ENCODE data around the gene RBMS1. TPM values are rescaled to one million over a fixed set of nuclear protein-coding genes. Genes with fewer than 3 reads are reported as not detected.

The RBMS1 gene
- total and polyA plus RNA-seq, 2 of the 13 experiments (the other 11 are each of a cell fraction or from before 2014, with no cell fraction given), result 55.5 to 110 TPM

- no peak overlapping the region for H3K9ac ChIP-seq (ENCODE audit: insufficient read depth, low read depth, low read length)
- CTCF ChIA-PET (ENCODE audit: low intra/inter-chr PET ratio, low total read pairs), result no interaction called here
- intact Hi-C loops (cut with micrococcal nuclease; ENCODE audit: unreplicated experiment) (no loop called here), in situ Hi-C loops (cut with HindIII; ENCODE audit: extremely low pct_ligation_motif_present, low pct_unique_long_range_greater_than_20kb) (no loop called here)
- no peak for TF ChIP-seq SP5 (CRISPR knock-in tag; IDR thresholded peaks at IDR 0.05; ENCODE audit: borderline replicate concordance, low read depth)
- no peak for TF ChIP-seq ZNF256 (CRISPR knock-in tag; conservative IDR thresholded peaks at IDR 0.05)
- TF ChIP-seq AHDC1 (CRISPR knock-in tag; IDR thresholded peaks at IDR 0.05; ENCODE audit: borderline replicate concordance), result no peak
- no peak for TF ChIP-seq ZBTB25 (CRISPR knock-in tag; IDR thresholded peaks at IDR 0.05)
- no peak for TF ChIP-seq CBFB (CRISPR knock-in tag; IDR thresholded peaks at IDR 0.05)
- no peak for TF ChIP-seq KMT2A (CRISPR knock-in tag; IDR thresholded peaks at IDR 0.05)
- no peak for TF ChIP-seq ELF3 (CRISPR knock-in tag; IDR thresholded peaks at IDR 0.05)
- TF ChIP-seq ZBTB37 (CRISPR knock-in tag; IDR thresholded peaks at IDR 0.05), result no peak
- no peak for TF ChIP-seq SP140L (CRISPR knock-in tag; IDR thresholded peaks at IDR 0.05; ENCODE audit: borderline replicate concordance)
- no peak for TF ChIP-seq RFX1 (IDR thresholded peaks at IDR 0.05)
- TF ChIP-seq MTA1 (CRISPR knock-in tag; IDR thresholded peaks at IDR 0.05; ENCODE audit: borderline replicate concordance), result no peak
- TF ChIP-seq ZNF75D (CRISPR knock-in tag; IDR thresholded peaks at IDR 0.05; ENCODE audit: borderline replicate concordance), result no peak
- no peak for TF ChIP-seq ZBTB7B (CRISPR knock-in tag; IDR thresholded peaks at IDR 0.05)
- TF ChIP-seq SP4 (CRISPR knock-in tag; IDR thresholded peaks at IDR 0.05), result no peak
- DNase-seq (ENCODE audit: low spot score) (no peak), ATAC-seq (no peak), FAIRE-seq (no peak)
- WGBS (ENCODE audit: low lambda C conversion rate), result 97% methylated on average over 3 of the region's 3 CpGs
- H3K4me2 ChIP-seq (ENCODE audit: low read depth, low read length), result no peak overlapping the region
- H4K20me1 ChIP-seq (ENCODE audit: insufficient read depth, low read length), result no peaks in the 10 kb centered on the region
- BruUV-seq (replicated peaks), result no TSS peak
- POLR2A ChIA-PET, result interaction anchor here (1.4 kb wide), 1 partner anchor 20 kb away, joined by 6 read pairs; no protein-coding TSS in a partner anchor
- H3K4me3 ChIP-seq (replicated peaks in 1 of 3; ENCODE audit: insufficient read depth in 1 of 3, low read depth in 2 of 3, low read length in 3 of 3), result no peak overlapping the region
- no peaks in the 10 kb centered on the region for H3K27me3 ChIP-seq (ENCODE audit: control insufficient read depth in 1 of 2, insufficient read depth in 2 of 2, low read length in 2 of 2)
- no peaks in the 10 kb centered on the region for H3K4me1 ChIP-seq (ENCODE audit: insufficient read depth, low read length)
- no peaks in the 10 kb centered on the region for H3K9me3 ChIP-seq (ENCODE audit: low read length)
- H3K36me3 ChIP-seq (replicated peaks in 1 of 2; ENCODE audit: control insufficient read depth in 1 of 2, insufficient read depth in 2 of 2, low read length in 2 of 2), result peaks cover 6 to 37% of the 10 kb centered on the region in 2 experiments; a peak in 4 of 5 replicates
- no peak overlapping the region for H2AFZ ChIP-seq (ENCODE audit: low read length)
- H3K79me2 ChIP-seq (ENCODE audit: insufficient read depth, low read length), result no peaks in the 10 kb centered on the region
- no peak overlapping the region for H3K27ac ChIP-seq (ENCODE audit: extremely low read length, insufficient read depth, low read length)
These were observed 203.8 kb downstream of the RBMS1 start for GRCh38 chr2:160289831-160290230.

Data from HepG2 (cell line).